Gastroesophageal sphincter (tissue), 3 donors: ENCODE measurements around the gene NDRG2.

ENCODE experiments used
- CTCF ChIP-seq, 4 experiments: fragments of 200-600 bp in 2 of 4; fragments of 450-650 bp in 2 of 4; sonication (generic) in 1 of 4; IDR thresholded peaks; one replicate each; pipeline ENCODE4 v1.5.1; 2017 to 2019; ENCODE audit warnings: antibody characterized with exemption in 4 of 4, mild to moderate bottlenecking in 2 of 4, moderate library complexity in 2 of 4
- POLR2A ChIP-seq, 2 donors: fragments of 450-650 bp; IDR thresholded peaks; one replicate each; pipeline ENCODE4 v1.6.1; 2017; ENCODE audit warnings: antibody characterized with exemption in 2 of 2, mild to moderate bottlenecking in 2 of 2, moderate library complexity in 1 of 2
- POLR2AphosphoS5 ChIP-seq: sonication (generic); formaldehyde crosslinking; IDR thresholded peaks from one replicate; pipeline ENCODE4 v1.6.1; 2017; ENCODE audit warnings: antibody characterized with exemption

- TF ChIP-seq POLR2A (IDR thresholded peaks at IDR 0.05) (no peak), CTCF (IDR thresholded peaks at IDR 0.05) (no peak), POLR2AphosphoS5 (no peak)
Measured at GRCh38 chr14:20980906-20981305, 44.0 kb downstream of the NDRG2 start.
